GM08714 (cell line): ENCODE data around the gene COL23A1.

Experiments used
- H3K4me3 ChIP-seq: fragments of 200-500 bp; sonication (Bioruptor generic); 2 replicates; pipeline ENCODE4 v1.5.1; 2014; ENCODE audit warnings: mild to moderate bottlenecking, low read length, inconsistent platforms
- ZNF274 ChIP-seq: IDR thresholded peaks from 2 replicates; pipeline ENCODE4 v1.6.1; 2012; ENCODE audit warnings: mild to moderate bottlenecking, low read depth, low read length

COL23A1 gene

DNA sequence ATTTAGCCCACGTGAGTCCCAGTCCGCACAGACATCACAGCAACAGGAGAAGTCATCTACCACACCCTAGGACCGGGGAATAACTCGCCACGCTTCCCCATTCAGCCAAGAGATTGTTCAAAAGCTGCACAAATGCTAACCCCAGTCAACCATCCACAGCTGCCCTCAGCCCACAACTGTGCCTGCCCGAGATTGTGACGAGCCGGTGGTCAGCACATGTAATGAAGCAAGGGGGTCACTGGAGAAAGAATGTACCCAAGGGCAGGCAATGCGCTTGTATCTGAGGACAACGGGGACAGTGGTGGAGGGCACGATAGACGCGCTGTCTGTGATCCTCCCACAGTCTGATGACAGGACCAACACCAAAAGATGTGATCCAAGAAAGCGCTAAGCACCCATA is 67.8 kb downstream of the COL23A1 start:
- no peak for TF ChIP-seq ZNF274
- H3K4me3 ChIP-seq: no peak overlapping the region

- H3K4me3 ChIP-seq: no peak overlapping the region
- TF ChIP-seq ZNF274: no peak
These were observed 69.3 kb downstream of the COL23A1 start for GRCh38 chr5:178520851-178521250.

GRCh38 chr5:178519804-178520203 is 70.4 kb downstream of the COL23A1 start:
- H3K4me3 ChIP-seq: no peak overlapping the region
- no peak for TF ChIP-seq ZNF274

- no peak for TF ChIP-seq ZNF274
- no peak overlapping the region for H3K4me3 ChIP-seq
These were observed 71.0 kb downstream of the COL23A1 start for GRCh38 chr5:178519155-178519554.

GRCh38 chr5:178516504-178517235 is 73.5 kb downstream of the COL23A1 start:
- H3K4me3 ChIP-seq: no peak overlapping the region
- no peak for TF ChIP-seq ZNF274

- H3K4me3 ChIP-seq: no peak overlapping the region
- no peak for TF ChIP-seq ZNF274
These were observed 74.3 kb downstream of the COL23A1 start for GRCh38 chr5:178515776-178516503.

GRCh38 chr5:178514851-178515418 is 75.3 kb downstream of the COL23A1 start:
- TF ChIP-seq ZNF274: no peak
- H3K4me3 ChIP-seq: no peak overlapping the region

DNA sequence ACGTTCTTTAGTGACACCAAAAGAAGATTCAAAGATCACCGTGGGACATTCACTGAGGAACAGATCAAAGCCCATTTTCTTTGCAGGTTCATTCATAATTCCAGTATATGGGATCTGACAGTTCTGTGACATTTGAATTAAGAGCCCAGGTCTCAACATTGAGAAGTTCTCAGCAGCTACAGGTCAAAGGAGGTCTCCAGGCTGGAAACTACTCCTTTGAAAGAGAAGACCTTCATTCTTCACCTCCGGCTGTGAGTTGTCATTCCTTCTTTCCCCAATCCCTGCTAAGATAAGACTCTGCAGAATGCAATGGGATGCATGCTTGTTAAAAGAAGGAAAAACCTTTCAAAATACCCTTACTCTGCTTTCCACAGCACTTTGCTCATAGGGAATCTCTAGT is 79.0 kb downstream of the COL23A1 start:
- no peak for TF ChIP-seq ZNF274

DNA sequence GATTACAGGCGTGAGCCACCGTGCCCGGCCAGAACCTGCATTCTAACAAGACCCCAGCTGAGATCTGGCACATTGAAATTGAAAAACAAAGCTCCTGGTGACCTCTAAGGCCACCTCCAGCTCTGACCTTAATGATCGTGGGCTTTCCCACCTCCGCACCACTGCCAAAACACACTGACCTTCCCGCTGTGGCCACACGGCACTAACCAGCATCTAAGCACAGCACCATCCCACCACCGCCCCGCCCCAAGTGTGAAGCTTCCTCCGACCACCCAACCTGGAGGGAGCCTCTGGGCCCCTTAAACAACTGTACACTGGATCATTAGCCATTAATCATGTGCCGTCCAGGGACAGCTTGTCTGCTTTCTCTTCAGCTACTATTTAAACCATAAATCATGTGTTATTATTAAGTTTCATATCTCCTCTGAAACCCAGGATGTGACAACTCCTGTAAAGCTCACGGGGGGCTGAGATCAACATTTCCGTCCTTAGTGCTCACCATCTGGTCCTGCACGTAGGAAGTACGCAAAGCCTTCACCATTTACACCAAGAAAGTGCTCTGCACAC is 80.6 kb downstream of the COL23A1 start:
- TF ChIP-seq ZNF274: no peak
- no peak overlapping the region for H3K4me3 ChIP-seq

More for the DNA sequence above, 79.0 kb downstream of the COL23A1 start:
- H3K4me3 ChIP-seq: no peak overlapping the region

GRCh38 chr5:178507151-178507932 is 82.9 kb downstream of the COL23A1 start:
- no peak overlapping the region for H3K4me3 ChIP-seq
- TF ChIP-seq ZNF274: no peak

DNA sequence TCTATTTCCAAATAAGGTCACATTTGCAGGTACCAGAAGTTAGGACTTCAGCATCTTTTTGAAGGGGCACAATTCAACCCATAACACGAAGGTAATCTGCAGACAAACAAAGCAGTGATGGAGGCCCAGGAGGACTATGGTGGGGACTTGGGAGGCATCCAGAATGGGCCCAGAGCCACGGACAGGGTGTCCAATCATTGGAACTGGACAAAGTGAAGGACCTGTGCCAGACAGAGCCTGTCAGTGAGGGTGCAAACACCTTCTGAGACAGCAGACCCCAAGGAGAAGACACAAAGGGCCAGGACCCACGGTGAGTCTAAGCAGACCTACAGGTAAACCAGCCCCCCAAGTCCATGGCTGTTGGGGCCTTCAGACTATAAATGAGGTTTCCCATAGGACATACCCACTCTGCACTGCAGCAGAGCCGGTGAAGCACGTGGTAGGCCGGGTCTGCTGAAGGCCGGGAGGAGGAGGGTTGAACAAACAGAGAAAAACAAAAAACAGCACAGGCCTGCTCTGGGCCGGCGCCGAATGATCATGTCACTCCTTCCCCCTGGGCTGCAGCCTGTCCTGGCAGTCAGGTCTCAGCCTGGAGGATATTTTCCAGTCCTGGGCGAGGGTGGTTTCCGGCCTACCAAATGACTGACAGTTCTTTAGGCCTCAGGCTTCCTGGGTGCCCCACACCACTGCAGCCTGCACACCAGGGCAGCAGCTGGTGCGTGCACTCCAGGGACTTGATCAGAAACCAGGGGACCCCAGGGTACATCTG is 84.4 kb downstream of the COL23A1 start:
- H3K4me3 ChIP-seq: no peak overlapping the region
- no peak for TF ChIP-seq ZNF274

DNA sequence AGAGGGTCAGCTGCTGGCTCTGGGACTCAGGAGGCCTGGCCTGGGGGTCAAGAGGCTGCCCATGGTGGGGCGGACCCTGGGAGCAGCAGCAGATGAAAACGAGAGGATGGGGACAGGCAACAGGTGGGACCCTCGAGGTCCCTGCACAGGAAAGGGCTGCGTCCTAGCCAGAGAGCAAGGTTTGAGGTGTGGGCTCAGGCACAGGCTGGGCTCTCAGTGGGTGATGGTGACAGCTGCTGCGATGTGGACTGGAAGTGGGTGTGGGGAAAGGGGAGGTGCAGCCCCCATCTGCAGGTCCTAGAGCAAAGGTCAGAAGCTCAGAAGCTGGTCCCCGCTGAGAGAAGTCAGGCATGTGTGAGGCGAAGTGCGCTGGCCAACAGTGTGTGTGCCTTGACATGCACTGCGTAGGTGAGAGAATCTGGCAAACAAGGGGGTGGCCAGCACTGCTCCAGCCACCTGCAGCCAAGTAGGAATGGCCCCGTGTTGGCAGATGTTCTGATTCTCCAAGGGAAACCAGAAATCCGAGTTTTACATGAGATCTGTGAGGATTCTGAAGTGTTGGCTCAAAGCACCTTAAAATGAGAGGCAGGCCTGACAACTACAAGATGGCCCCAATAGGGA is 85.7 kb downstream of the COL23A1 start:
- no peak for TF ChIP-seq ZNF274
- H3K4me3 ChIP-seq: no peak overlapping the region

- no peak overlapping the region for H3K4me3 ChIP-seq
- TF ChIP-seq ZNF274: no peak
These were observed 87.6 kb downstream of the COL23A1 start for GRCh38 chr5:178502401-178503100.
